ENCODE measurements around the gene PTPN23.

PTPN23 gene

GRCh38 chr3:47380026-47380600 is 708 bp upstream of the PTPN23 start (continued):
- no peak for TF ChIP-seq ZNF529 (tag by site-specific recombination; IDR thresholded peaks at IDR 0.05; ENCODE audit: insufficient replicate concordance)
- TF ChIP-seq ZNF155 (tag by site-specific recombination; IDR thresholded peaks at IDR 0.05), result no peak
- TF ChIP-seq ZSCAN23 (tag by site-specific recombination; IDR thresholded peaks at IDR 0.05), result no peak
- no peak; the same call in 1 of the 2 replicates for TF ChIP-seq SP7 (tag by site-specific recombination; IDR thresholded peaks at IDR 0.05)
- TF ChIP-seq ZNF2 (tag by site-specific recombination; IDR thresholded peaks at IDR 0.05), result peak; percentile 49
- no peak for TF ChIP-seq ZBTB10 (tag by site-specific recombination; IDR thresholded peaks at IDR 0.05)
- no peak for TF ChIP-seq EGR2 (tag by site-specific recombination; IDR thresholded peaks at IDR 0.05; ENCODE audit: low read depth)
- no peak for TF ChIP-seq ZNF621 (tag by site-specific recombination; IDR thresholded peaks at IDR 0.05)
- no peak for TF ChIP-seq ZNF677 (tag by site-specific recombination; IDR thresholded peaks at IDR 0.05)
- TF ChIP-seq MEIS1 (CRISPR knock-in tag; IDR thresholded peaks at IDR 0.05; ENCODE audit: borderline replicate concordance), result no peak
- TF ChIP-seq ZNF530 (tag by site-specific recombination; IDR thresholded peaks at IDR 0.05; ENCODE audit: low read depth), result no peak
- TF ChIP-seq ZNF639 (tag by site-specific recombination; IDR thresholded peaks at IDR 0.05), result no peak
- no peak for TF ChIP-seq ZNF514 (tag by site-specific recombination; IDR thresholded peaks at IDR 0.05)
- TF ChIP-seq PATZ1 (tag by site-specific recombination; IDR thresholded peaks at IDR 0.05), result peak; percentile 14; the same call in 1 of the 2 replicates
- no peak for TF ChIP-seq ZNF701 (tag by site-specific recombination; IDR thresholded peaks at IDR 0.05)
- TF ChIP-seq ZNF391 (tag by site-specific recombination; IDR thresholded peaks at IDR 0.05; ENCODE audit: borderline replicate concordance, low read depth), result no peak
- no peak for TF ChIP-seq ZSCAN18 (tag by site-specific recombination; IDR thresholded peaks at IDR 0.05)
- peak; percentile 18; the same call in 1 of the 2 replicates for TF ChIP-seq ZNF366 (tag by site-specific recombination; conservative IDR thresholded peaks at IDR 0.05)
- TF ChIP-seq ZNF660 (tag by site-specific recombination; IDR thresholded peaks at IDR 0.05), result no peak
- no peak for TF ChIP-seq ZNF140 (tag by site-specific recombination; IDR thresholded peaks at IDR 0.05)
- no peak for TF ChIP-seq ZNF157 (tag by site-specific recombination; IDR thresholded peaks at IDR 0.05)
- TF ChIP-seq ZNF501 (tag by site-specific recombination; IDR thresholded peaks at IDR 0.05), result no peak
- TF ChIP-seq ZNF274 (IDR thresholded peaks at IDR 0.05; ENCODE audit: low read length), result no peak
- no peak for TF ChIP-seq ZNF274 (tag by site-specific recombination; IDR thresholded peaks at IDR 0.05; ENCODE audit: borderline replicate concordance)
- no peak for TF ChIP-seq ZNF449 (tag by site-specific recombination; IDR thresholded peaks at IDR 0.05)
- no peak for TF ChIP-seq KLF7 (tag by site-specific recombination; IDR thresholded peaks at IDR 0.05; ENCODE audit: borderline replicate concordance)
- TF ChIP-seq REST (tag by site-specific recombination; IDR thresholded peaks at IDR 0.05), result 0 out of 2 replicates have a peak, but pooled peaks have one; percentile 27
